IPS-15b (cell line): ENCODE results near the gene OSBPL1A.

Source experiments
- H3K27me3 ChIP-seq: one replicate; pipeline ENCODE4 v1.6.1; 2013; ENCODE audit warnings: low read length; ENCODE audit not compliant: control insufficient read depth, insufficient read depth
- H3K36me3 ChIP-seq: one replicate; pipeline ENCODE4 v1.6.1; 2013; ENCODE audit warnings: low read length; ENCODE audit not compliant: control insufficient read depth, insufficient read depth
- H3K4me1 ChIP-seq: one replicate; pipeline ENCODE4 v1.6.1; 2013; ENCODE audit warnings: mild to moderate bottlenecking, low read length; ENCODE audit not compliant: control insufficient read depth, insufficient read depth
- H3K4me3 ChIP-seq: one replicate; pipeline ENCODE4 v1.5.1; 2013; ENCODE audit warnings: low read depth, low read length
- H3K9ac ChIP-seq: one replicate; pipeline ENCODE4 v1.6.1; 2013; ENCODE audit warnings: low read depth, mild to moderate bottlenecking, low read length
- H3K9me3 ChIP-seq: one replicate; pipeline ENCODE4 v1.6.1; 2013; ENCODE audit warnings: mild to moderate bottlenecking, low read length; ENCODE audit not compliant: control insufficient read depth, insufficient read depth

OSBPL1A gene

DNA sequence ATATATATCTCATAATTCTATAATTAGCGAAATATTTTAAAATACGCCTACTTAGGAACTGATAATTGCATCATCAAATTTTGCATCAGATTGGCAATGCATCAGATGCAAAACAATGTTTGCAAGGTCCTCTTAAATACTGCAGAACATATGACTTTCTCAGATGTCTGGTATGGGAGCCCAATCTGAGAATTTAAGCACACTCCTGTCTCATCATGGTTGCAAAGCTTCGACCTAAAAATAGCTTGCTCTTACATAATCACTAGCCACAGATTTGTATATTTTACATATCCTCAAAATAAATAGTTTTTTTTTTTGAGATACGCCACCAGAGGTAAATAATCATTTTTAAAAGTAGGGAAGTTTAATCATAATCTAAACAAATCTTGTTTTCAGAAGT lies 135.5 kb downstream of the OSBPL1A start:
- no peaks in the 10 kb centered on the region for H3K36me3 ChIP-seq

DNA sequence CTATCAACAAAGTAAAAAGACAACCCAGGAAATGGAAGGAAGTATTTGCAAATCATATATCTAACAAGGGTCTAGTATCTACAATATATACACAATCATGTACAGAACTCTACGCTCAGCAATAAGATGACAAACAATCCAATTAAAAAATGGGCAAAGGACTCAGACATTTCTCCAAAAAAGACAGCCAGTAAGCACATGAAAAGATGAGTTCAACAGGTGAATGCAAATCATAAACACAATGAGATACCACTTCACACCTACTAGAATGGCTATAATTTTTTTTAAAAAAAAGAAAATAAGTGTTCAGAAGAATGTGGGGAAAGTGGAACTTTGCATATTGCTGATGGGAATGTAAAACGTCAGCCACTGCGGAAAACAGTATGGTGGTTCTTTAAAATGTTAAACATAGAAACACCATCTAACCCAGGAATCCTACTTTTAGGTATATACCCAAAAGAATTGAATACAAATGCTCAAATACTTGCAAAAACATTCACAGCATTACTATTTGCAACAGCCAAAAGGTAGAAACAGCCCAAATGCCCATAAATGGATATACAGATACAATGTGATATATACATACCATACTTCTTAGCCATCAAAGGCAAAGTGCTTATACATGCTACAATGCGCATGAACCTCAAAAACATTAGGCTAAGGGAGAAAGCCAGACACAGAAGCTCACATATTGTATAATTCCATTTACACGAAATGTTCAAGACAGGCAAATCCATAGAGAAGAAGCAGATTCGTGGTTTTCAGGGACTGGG lies 137.6 kb downstream of the OSBPL1A start:
- Histone ChIP-seq H3K4me1 (no peaks in the 10 kb centered on the region), H3K9me3 (no peaks in the 10 kb centered on the region), H3K27me3 (no peaks in the 10 kb centered on the region), H3K4me3 (no peak overlapping the region), H3K9ac (no peak overlapping the region), H3K36me3 (no peaks in the 10 kb centered on the region)

More for the DNA sequence above, 135.5 kb downstream of the OSBPL1A start:
- Histone ChIP-seq H3K9ac (no peak overlapping the region), H3K4me3 (no peak overlapping the region), H3K4me1 (peaks cover 8% of the 10 kb centered on the region), H3K27me3 (no peaks in the 10 kb centered on the region), H3K9me3 (no peaks in the 10 kb centered on the region)

DNA sequence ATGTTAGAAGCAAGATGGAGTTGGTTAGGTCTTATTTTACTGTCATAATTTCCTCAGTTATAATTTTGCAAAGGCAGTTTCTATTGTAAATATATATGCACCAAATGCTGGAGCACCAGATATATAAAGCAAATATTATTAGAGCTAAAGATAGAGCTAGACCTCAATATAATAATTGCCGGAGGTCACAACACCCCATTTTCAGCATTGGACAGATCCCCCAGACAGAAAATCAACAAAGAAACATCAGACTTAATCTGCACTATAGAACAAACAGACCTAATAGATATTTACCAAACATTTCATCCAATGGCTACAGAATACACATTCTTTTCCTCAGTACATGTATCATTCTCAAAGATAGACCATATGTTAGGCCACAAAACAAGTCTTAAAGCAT lies 143.6 kb downstream of the OSBPL1A start:
- no peak overlapping the region for H3K9ac ChIP-seq
- H3K36me3 ChIP-seq: no peaks in the 10 kb centered on the region
- no peaks in the 10 kb centered on the region for H3K9me3 ChIP-seq
- H3K4me1 ChIP-seq: peaks cover 10% of the 10 kb centered on the region
- H3K27me3 ChIP-seq: no peaks in the 10 kb centered on the region
- no peak overlapping the region for H3K4me3 ChIP-seq

- peaks cover 10% of the 10 kb centered on the region for H3K4me1 ChIP-seq
- no peak overlapping the region for H3K4me3 ChIP-seq
- no peaks in the 10 kb centered on the region for H3K36me3 ChIP-seq
- H3K9me3 ChIP-seq: no peaks in the 10 kb centered on the region
- no peak overlapping the region for H3K9ac ChIP-seq
- no peaks in the 10 kb centered on the region for H3K27me3 ChIP-seq
These were observed 147.9 kb downstream of the OSBPL1A start for GRCh38 chr18:24249716-24250115.

DNA sequence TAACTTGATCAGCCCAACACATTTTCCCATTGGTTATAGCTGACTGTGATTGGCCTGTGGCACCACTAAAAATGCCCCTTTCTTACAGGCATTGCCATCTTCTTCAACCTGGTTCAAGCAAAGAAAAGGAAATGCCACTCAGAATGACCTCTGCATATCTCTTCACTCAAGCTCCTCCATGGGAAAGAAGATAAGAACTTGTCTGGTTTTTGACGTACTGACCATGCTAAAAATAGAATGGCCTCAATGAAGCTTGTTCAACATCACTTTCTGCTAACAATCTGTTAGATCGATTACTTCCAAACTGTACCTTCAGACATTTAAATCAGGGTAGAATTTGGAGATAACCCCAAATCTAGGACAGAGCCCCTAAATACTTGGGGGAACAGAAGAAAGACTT lies 149.3 kb downstream of the OSBPL1A start:
- H3K9me3 ChIP-seq: no peaks in the 10 kb centered on the region

DNA sequence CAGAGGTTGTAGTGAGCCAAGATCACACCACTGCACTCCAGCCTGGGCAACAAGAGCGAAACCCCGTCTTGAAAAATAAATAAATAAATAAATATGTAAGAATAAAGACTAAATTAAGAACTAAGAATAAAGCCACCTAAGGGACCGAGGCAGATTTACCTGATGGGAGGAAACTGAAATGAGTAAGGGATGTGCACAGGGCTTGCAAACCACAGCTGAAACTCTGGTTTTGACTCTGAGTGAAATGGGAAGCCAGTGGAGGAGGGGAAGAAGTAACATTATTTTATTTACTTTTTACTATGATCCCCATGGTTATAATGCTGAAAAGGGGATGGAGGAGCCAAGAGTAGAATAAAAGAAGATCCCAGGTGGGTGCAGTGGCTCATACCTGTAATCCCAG lies 151.5 kb downstream of the OSBPL1A start:
- Histone ChIP-seq H3K4me1 (no peaks in the 10 kb centered on the region), H3K36me3 (no peaks in the 10 kb centered on the region), H3K9me3 (no peaks in the 10 kb centered on the region), H3K27me3 (no peaks in the 10 kb centered on the region), H3K9ac (no peak overlapping the region), H3K4me3 (no peak overlapping the region)

More for the DNA sequence above, 149.3 kb downstream of the OSBPL1A start:
- Histone ChIP-seq H3K36me3 (no peaks in the 10 kb centered on the region), H3K4me3 (no peak overlapping the region), H3K27me3 (no peaks in the 10 kb centered on the region), H3K9ac (no peak overlapping the region), H3K4me1 (peaks cover 3% of the 10 kb centered on the region)

GRCh38 chr18:24244698-24245097 lies 152.9 kb downstream of the OSBPL1A start:
- Histone ChIP-seq H3K4me3 (no peak overlapping the region), H3K4me1 (no peaks in the 10 kb centered on the region), H3K9me3 (no peaks in the 10 kb centered on the region), H3K9ac (no peak overlapping the region), H3K36me3 (no peaks in the 10 kb centered on the region), H3K27me3 (no peaks in the 10 kb centered on the region)

- no peaks in the 10 kb centered on the region for H3K27me3 ChIP-seq
- no peaks in the 10 kb centered on the region for H3K36me3 ChIP-seq
- no peak overlapping the region for H3K4me3 ChIP-seq
- no peak overlapping the region for H3K9ac ChIP-seq
- no peaks in the 10 kb centered on the region for H3K4me1 ChIP-seq
- H3K9me3 ChIP-seq: no peaks in the 10 kb centered on the region
These were observed 153.9 kb downstream of the OSBPL1A start for GRCh38 chr18:24243677-24244076.

GRCh38 chr18:24239341-24239740 lies 158.3 kb downstream of the OSBPL1A start:
- Histone ChIP-seq H3K9ac (no peak overlapping the region), H3K9me3 (no peaks in the 10 kb centered on the region), H3K27me3 (no peaks in the 10 kb centered on the region), H3K36me3 (no peaks in the 10 kb centered on the region), H3K4me3 (no peak overlapping the region), H3K4me1 (peaks cover 4% of the 10 kb centered on the region)

GRCh38 chr18:24238387-24238786 lies 159.2 kb downstream of the OSBPL1A start:
- Histone ChIP-seq H3K27me3 (no peaks in the 10 kb centered on the region), H3K9me3 (no peaks in the 10 kb centered on the region), H3K4me1 (peaks cover 9% of the 10 kb centered on the region), H3K4me3 (no peak overlapping the region), H3K36me3 (no peaks in the 10 kb centered on the region), H3K9ac (no peak overlapping the region)

DNA sequence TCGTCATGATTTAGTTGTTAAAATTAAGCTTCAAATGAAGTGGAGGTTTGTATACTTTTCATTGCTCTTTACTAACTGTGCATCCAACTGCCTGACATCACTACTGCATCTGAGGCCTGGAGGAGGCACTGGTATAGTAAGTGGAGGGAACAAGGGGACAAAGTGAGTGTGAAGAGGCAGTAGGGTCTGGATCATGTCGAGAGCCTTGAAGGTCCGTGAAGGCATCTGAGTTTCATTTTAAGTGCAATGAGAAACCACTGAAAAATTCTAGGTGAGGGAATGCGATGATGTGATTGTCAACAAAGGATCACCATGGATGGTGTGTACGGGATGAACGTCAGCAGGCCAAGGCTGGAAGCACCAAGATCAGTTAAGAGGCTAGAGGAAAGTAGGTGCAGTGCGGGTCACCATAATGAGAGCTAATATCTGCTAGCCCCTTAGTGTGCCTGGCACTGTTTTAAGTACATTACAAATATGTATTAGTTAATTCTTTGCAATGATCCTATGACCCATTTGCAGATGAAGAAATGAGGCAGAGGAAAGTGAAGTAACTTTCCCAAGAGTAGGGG lies 162.7 kb downstream of the OSBPL1A start:
- Histone ChIP-seq H3K36me3 (no peaks in the 10 kb centered on the region), H3K9me3 (no peaks in the 10 kb centered on the region), H3K4me3 (no peak overlapping the region)

GRCh38 chr18:24234330-24234729 lies 163.3 kb downstream of the OSBPL1A start:
- Histone ChIP-seq H3K4me1 (peaks cover 16% of the 10 kb centered on the region), H3K9me3 (no peaks in the 10 kb centered on the region), H3K27me3 (no peaks in the 10 kb centered on the region), H3K36me3 (no peaks in the 10 kb centered on the region), H3K4me3 (no peak overlapping the region), H3K9ac (no peak overlapping the region)

More for the DNA sequence above, 162.7 kb downstream of the OSBPL1A start:
- Histone ChIP-seq H3K9ac (no peak overlapping the region), H3K27me3 (no peaks in the 10 kb centered on the region), H3K4me1 (peaks cover 16% of the 10 kb centered on the region)
